Hematopoietic multipotent progenitor cell treated with erythropoietin and hydrocortisone succinate and interleukin-3 and kit ligand, for 6 days (in vitro differentiated cells): Measurements from ENCODE around the gene IL12RB2.
"Not testable (repeated sequence)": the region's sequence is repeated elsewhere in the genome, so short reads cannot be mapped to it uniquely, and the experiment has no call there.

Source experiments
- DNase-seq: peaks from one replicate; pipeline ENCODE4 v3.0.0-alpha.2; 2015

The IL12RB2 gene

GRCh38 chr1:67433837-67434236 lies 126.2 kb downstream of the IL12RB2 start:
- peak; percentile 45 for DNase-seq

GRCh38 chr1:67434491-67434890 lies 126.8 kb downstream of the IL12RB2 start:
- DNase-seq = no peak

GRCh38 chr1:67436511-67437055 lies 128.9 kb downstream of the IL12RB2 start:
- DNase-seq = no peak

GRCh38 chr1:67437961-67438360 lies 130.3 kb downstream of the IL12RB2 start:
- no peak for DNase-seq

GRCh38 chr1:67439277-67440029 lies 131.8 kb downstream of the IL12RB2 start:
- DNase-seq = no peak

- no peak for DNase-seq
These were observed 132.7 kb downstream of the IL12RB2 start for GRCh38 chr1:67440339-67440738.

GRCh38 chr1:67441183-67441582 lies 133.5 kb downstream of the IL12RB2 start:
- DNase-seq = peak; percentile 83

- no peak for DNase-seq
These were observed 134.1 kb downstream of the IL12RB2 start for GRCh38 chr1:67441739-67442281.

GRCh38 chr1:67446014-67446413 lies 138.3 kb downstream of the IL12RB2 start:
- DNase-seq = not testable (repeated sequence)
